Measurements from ENCODE around the gene MAPK8IP1. TPM values are rescaled to one million over a fixed set of nuclear protein-coding genes. Genes with fewer than 3 reads are reported as not detected.

Gene MAPK8IP1
- total and polyA plus RNA-seq, 2 donors (not counting 3 experiments of a cell fraction or from before 2014, with no cell fraction given), result 4.1 to 4.8 TPM

GRCh38 chr11:45915446-45915845 is 30.0 kb downstream of the MAPK8IP1 start:
- Histone ChIP-seq H3K27me3 (ENCODE audit: control insufficient read depth in 2 of 2, insufficient read depth in 2 of 2, low read length in 2 of 2) (no peaks in the 10 kb centered on the region), H3K4me2 (ENCODE audit: insufficient read depth, low read length) (no peak overlapping the region), H4K20me1 (replicated peaks; ENCODE audit: control insufficient read depth, extremely low read depth, insufficient read depth, low read length) (no peaks in the 10 kb centered on the region), H3K36me3 (ENCODE audit: control insufficient read depth in 2 of 2, extremely low read depth in 1 of 2, insufficient read depth in 2 of 2, low read length in 2 of 2) (peaks cover 0 to 35% of the 10 kb centered on the region in 2 experiments), H3K9me1 (replicated peaks; ENCODE audit: control insufficient read depth, extremely low read depth, insufficient read depth, low read length) (no peaks in the 10 kb centered on the region), H3K27ac (ENCODE audit: insufficient read depth, low read depth, low read length) (no peak overlapping the region), H3K4me1 (ENCODE audit: control insufficient read depth, extremely low read depth, insufficient read depth, low read length) (peaks cover 10% of the 10 kb centered on the region), H3K9me3 (replicated peaks; ENCODE audit: control insufficient read depth, insufficient read depth, low read length) (no peaks in the 10 kb centered on the region), H3K9ac (replicated peaks; ENCODE audit: extremely low read depth, insufficient read depth, low read length) (no peak overlapping the region), H3K79me2 (ENCODE audit: control insufficient read depth, insufficient read depth, low read length) (peaks cover 10% of the 10 kb centered on the region), H2AFZ (ENCODE audit: low read depth, low read length) (no peak overlapping the region), H3K4me3 (replicated peaks in 1 of 3; ENCODE audit: insufficient read depth in 1 of 3, low read depth in 1 of 3, low read length in 3 of 3) (no peak overlapping the region)
- TF ChIP-seq JUN (IDR thresholded peaks at IDR 0.05; ENCODE audit: borderline replicate concordance, insufficient read depth, insufficient read length, low read depth) (no peak), MYC (IDR thresholded peaks at IDR 0.05; ENCODE audit: low read depth, low read length) (no peak), CTCF (IDR thresholded peaks at IDR 0.05; ENCODE audit: extremely low read depth in 1 of 2, insufficient read depth in 1 of 2, low read depth in 1 of 2, low read length in 2 of 2) (no peak), EZH2 (IDR thresholded peaks at IDR 0.05; ENCODE audit: borderline replicate concordance, low read depth, low read length, severe bottlenecking) (no peak), POLR2AphosphoS5 (IDR thresholded peaks at IDR 0.05; ENCODE audit: insufficient read depth, low read depth, low read length) (no peak), FOS (IDR thresholded peaks at IDR 0.05; ENCODE audit: borderline replicate concordance, insufficient read depth, low read length) (no peak), GATA2 (IDR thresholded peaks at IDR 0.05; ENCODE audit: insufficient read depth, insufficient read length, low read depth, low read length) (no peak), POLR2A (IDR thresholded peaks at IDR 0.05; ENCODE audit: low read depth, low read length) (no peak), MAX (IDR thresholded peaks at IDR 0.05; ENCODE audit: insufficient read depth, insufficient read length) (no peak)
- ChIA-PET POLR2A (no interaction called here), CTCF (no interaction called here)
- no peak for FAIRE-seq
- no peak for DNase-seq (ENCODE audit: low read depth, low spot score)
- intact Hi-C loops (cut with micrococcal nuclease) (no loop called here), dilution Hi-C loops (cut with MboI; ENCODE audit: extremely low pct_ligation_motif_present, low sequenced_read_pairs) (no loop called here)
- BruUV-seq (replicated peaks), result no TSS peak
